Left renal cortex interstitium (tissue), 4 donors: Measurements from ENCODE around the gene ZNF281. TPM values are rescaled to one million over a fixed set of nuclear protein-coding genes. Genes with fewer than 3 reads are reported as not detected.

Experiments
- DNase-seq, 4 donors: peaks; one replicate each; pipeline ENCODE4 v3.0.0-alpha.2; 2013; ENCODE audit warnings: low read depth in 4 of 4, low spot score in 2 of 4, missing footprints in 1 of 4
- polyA plus RNA-seq, 4 donors: library from polyadenylated mRNA; unstranded; fragments of 120-200 nt; gene quantifications; one replicate each; pipeline ENCODE4 v1.2.1, GENCODE V29; 2013; ENCODE audit not compliant: insufficient read length in 4 of 4

The ZNF281 gene
- polyA plus RNA-seq, 4 donors = 24.8 to 26.0 (median 25.6) TPM

DNA sequence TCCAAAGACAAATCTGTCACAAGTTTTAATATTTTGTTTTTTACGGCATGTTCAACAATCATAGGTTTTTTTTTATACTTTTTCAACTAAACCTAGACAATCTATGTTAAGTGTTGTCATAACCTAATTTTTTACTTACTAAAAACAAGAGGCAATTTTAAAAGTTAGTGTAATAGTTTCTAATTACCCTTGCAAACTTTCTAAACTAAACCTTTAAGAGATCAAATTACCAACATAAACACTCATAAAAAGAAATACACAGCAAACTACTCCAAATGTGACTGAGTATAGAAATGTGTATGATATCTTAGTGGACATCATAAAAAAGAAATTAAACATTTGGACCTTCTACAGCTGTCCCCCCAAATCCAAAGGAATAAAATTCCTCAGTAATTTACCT is 10.0 kb downstream of the ZNF281 start:
- DNase-seq = no peak

- DNase-seq = no peak
Observed at GRCh38 chr1:200398373-200398772, 11.5 kb downstream of the ZNF281 start.

DNA sequence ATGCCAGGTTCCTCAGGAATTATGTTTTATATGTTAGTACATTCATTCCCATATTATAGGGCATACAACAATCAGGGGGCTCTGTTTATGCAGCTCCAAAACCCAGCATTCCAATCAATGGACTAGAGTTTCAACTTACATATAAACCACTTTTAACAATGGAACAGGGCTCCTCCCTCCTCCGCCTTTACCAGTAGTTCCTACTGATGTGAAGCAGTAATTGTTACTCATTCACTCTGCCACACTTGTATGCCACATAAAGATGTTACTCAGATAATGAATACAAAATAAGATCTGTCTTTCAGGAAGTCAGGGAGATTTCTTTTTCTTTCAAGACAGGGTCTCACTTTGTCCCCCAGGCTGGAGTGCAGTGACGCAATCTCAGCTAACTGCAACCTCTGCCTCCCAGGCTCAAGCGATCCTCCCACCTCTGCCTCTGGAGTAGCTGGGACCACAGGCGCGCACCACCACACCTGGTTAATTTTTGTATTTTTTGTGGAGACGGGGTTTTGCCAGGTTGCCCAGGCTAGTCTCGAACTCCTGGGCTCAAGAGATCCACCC is 17.1 kb downstream of the ZNF281 start:
- DNase-seq = no peak

- no peak for DNase-seq
Observed at GRCh38 chr1:200391747-200392146, 18.1 kb downstream of the ZNF281 start.

DNA sequence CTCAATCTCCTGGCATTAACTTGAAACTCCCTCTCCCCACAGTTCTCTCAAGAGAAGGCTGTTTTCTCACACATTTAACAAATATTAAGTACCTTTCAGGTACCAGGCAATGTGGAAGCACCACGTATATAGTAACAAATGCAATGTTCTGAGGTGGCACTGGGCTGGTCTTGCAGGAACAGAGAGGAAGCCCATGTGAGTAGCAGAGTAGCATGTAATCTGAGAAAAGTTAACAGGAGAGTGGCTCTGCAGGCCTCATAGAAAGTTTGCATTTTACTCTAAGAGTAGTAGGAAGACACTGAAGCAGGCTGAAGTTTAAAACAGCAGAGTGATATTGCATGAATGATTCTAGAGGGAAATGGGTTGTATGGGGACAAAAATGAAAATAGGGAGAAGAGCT is 21.0 kb downstream of the ZNF281 start:
- no peak for DNase-seq

DNA sequence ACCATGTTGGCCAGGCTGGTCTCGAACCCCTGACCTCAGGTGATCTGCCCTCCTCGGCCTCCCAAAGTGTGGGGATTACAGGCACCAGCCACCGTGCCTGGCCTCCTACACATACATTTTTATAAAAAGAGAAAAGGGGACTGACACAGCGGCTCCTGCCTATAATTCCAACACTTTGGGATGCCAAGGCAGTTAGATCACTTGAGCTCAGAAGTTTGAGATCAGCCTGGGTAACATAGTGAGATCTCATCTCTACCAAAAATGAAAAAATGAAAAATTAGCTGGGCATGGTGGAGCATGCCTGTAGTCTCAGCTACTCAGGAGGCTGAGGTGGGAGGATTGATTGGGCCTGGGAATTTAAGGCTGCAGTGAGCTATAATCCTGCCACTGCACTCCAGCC is 23.4 kb downstream of the ZNF281 start:
- no peak for DNase-seq

- no peak for DNase-seq
Observed at GRCh38 chr1:200384818-200385390, 24.9 kb downstream of the ZNF281 start.

GRCh38 chr1:200381256-200381984 is 28.4 kb downstream of the ZNF281 start:
- DNase-seq = no peak

DNA sequence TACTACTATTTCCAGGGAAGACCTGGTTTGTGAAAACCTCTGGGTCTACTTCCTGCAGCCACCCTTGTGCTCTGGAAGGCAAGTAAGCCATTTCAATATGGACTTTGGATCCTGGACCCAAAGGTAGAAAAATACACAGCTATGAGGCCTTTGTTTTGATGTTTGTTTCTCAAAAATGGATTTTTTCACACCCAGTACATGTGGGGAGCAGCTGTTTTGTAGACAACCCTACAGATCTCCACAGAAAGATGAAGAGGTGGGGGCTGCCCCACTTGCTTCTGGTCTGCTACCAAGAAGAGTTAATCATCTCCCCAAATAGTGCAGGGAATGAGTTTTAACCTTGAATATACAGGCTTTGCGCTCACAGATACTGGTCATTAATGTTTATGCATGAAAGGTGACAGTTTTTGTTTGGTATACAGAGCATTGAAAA is 29.2 kb downstream of the ZNF281 start:
- DNase-seq = no peak

GRCh38 chr1:200379940-200380588 is 29.8 kb downstream of the ZNF281 start:
- DNase-seq = no peak

- DNase-seq = no peak
Observed at GRCh38 chr1:200379432-200379757, 30.4 kb downstream of the ZNF281 start.

DNA sequence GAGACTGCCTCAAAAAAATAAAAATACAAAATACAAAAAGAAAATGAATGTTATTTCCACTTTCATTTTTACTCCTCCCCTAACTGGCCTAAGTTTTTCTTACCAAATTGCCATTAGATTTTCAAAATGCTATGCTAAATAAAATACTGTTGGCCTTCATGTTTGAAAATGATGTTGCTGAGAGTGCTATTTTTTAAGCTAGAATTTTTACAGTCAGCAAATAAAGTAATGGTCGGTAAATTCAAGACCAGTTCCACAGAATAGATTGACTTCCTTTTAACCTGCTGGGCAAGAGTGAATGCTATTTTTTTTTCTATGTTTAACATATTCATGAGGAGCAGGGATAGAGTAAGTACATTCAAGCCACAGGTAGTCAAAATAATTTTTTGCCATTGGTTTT is 31.7 kb downstream of the ZNF281 start:
- no peak for DNase-seq

GRCh38 chr1:200376528-200376927 is 33.3 kb downstream of the ZNF281 start:
- DNase-seq = no peak

DNA sequence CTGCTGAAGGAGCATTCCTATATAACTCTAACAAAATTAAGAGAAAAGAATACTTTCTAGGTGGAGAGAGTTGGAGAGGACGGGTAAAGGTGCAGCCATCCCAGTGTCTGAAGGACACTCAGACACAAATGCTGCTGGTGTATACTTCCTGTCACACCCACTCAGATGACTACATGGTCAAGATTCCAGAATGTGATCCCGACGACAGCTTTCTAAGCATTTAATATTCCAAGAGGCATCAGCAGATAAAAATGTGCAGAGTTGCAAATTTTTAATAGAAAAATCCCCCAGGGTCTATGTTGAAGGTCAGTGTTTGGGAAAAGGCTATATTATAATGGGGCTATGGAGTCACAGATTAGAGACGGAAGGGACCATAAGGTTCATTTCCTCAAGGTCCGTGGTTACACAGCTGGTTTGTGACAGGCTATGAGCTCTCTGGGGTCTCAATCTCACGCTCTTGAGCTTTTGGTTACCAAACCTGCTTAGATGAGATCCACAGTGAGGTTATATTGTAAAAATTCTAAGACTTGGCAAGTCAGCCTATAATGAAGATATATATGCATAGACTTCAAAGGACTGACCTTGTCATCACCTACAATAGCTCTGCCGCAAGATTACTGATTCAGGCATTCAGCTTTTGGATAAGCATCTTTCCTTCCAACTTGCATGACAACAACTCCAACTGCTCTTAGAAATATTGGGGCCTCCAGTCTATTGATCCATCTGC is 35.1 kb downstream of the ZNF281 start:
- no peak for DNase-seq

DNA sequence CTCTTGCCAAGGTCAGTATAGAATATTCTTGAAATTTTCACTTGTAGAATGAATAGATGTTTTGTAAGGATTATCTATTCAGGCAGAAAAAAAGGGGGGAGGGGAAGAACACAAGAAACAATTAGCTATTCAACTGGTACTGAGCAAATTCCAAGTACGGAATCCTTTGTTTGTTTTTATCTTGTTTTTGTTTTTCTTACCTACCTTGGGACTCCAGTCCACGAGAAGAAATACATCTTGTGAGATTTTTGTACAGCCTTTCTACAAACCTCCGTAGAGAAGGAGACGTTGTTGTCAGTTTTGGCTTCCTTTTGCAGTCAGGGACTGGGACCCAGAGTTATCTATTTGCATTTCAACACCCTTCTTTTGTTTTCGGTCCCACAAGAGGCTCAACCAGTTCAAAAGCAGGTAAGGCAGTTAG is 36.0 kb downstream of the ZNF281 start:
- DNase-seq = no peak

DNA sequence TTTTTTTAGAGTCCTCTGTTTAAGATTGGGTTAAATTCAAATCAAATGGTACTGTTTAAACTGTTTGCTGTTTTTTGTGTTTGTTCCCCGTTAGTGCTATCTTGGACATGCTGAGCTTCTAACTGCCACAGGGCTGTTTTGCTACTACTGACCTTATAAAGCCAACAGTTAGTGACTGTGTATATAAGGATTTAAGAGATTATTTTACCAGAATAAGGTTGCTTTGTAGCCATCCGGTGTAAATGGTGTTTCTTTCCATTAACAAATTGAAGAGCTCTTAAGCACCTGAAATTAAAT is 37.0 kb downstream of the ZNF281 start:
- no peak for DNase-seq

DNA sequence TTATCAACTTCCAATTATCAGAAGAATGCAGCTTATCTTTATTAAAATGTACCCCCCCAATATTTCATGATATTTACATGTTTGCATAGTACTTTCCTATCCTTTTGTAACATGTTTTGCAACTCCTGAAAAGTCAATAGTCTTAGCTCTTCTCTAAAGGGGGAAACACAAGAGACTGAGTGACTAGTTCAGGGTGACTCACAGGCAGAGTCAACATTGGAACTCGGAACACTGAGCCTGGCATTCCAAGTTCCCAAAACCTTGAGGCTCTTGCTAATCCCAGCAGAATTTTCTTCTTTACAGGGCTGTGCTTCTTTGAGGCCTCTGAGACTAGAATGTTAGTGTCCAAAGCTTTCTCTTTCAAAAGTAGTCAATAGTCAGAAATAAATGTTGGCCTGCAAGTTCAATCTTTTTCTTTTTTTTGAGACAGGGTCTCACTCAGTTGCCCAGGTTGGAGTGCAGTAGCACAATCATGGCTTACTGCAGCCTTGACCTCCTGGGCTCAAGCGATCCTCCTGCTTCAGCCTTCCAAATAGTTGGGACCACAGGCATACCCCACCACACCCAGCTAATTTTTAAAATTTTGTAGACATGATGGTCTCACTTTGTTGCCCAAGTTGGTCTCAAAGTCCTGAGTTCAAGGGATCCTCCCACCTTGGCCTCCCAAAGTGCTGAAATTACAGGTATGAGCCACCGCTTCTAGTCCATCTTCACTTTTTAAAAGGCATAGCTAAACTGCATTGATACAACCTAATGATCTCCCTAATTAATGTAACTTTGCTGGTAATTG is 37.5 kb downstream of the ZNF281 start:
- no peak for DNase-seq

GRCh38 chr1:200369706-200370105 is 40.1 kb downstream of the ZNF281 start:
- DNase-seq = no peak

- no peak for DNase-seq
Observed at GRCh38 chr1:200369131-200369530, 40.7 kb downstream of the ZNF281 start.

DNA sequence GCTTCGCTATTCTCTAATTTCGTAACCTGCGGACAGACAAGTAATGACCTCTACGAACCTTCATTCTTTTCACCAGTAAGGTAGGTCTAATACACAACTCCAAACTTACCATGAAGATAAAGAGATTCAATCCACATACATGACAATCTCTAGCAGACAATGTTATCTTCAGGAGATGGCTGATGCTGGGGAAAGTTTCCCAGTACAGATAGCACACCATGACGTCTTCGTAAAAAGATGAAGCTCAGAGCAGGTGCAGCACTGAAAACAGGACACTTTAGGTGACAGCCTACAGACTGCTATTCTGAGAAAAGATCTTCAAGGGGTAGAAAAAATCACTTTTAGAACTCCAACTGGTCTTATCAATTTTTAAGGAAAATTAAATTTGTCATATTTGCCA is 41.3 kb downstream of the ZNF281 start:
- DNase-seq = no peak
